Skeletal muscle satellite cell (primary cell): ENCODE data around the gene C1QL4.
"Not testable (repeated sequence)": the region's sequence is repeated elsewhere in the genome, so short reads cannot be mapped to it uniquely, and the experiment has no call there.

Experiments
- H3K27me3 ChIP-seq: 2 replicates; pipeline ENCODE4 v1.7.0; 2013; ENCODE audit warnings: low read length; ENCODE audit not compliant: control insufficient read depth, insufficient read depth
- H3K36me3 ChIP-seq: 2 replicates; pipeline ENCODE4 v1.7.0; 2013; ENCODE audit warnings: mild to moderate bottlenecking, control low read depth, low read length; ENCODE audit not compliant: insufficient read depth
- H3K4me1 ChIP-seq: 2 replicates; pipeline ENCODE4 v1.7.0; 2013; ENCODE audit warnings: low read length; ENCODE audit not compliant: control insufficient read depth, insufficient read depth
- H3K4me2 ChIP-seq: 2 replicates; pipeline ENCODE4 v1.7.0; 2013; ENCODE audit warnings: mild to moderate bottlenecking, low read length
- H3K4me3 ChIP-seq: 2 replicates; pipeline ENCODE4 v1.7.0; 2013; ENCODE audit warnings: low read length
- H3K9ac ChIP-seq: 2 replicates; pipeline ENCODE4 v1.7.0; 2013; ENCODE audit warnings: mild to moderate bottlenecking, low read depth, low read length, moderate library complexity
- H3K9me3 ChIP-seq: replicated peaks from 2 replicates; pipeline ENCODE4 v1.7.0; 2013; ENCODE audit warnings: mild to moderate bottlenecking, control low read depth, low read length

Gene C1QL4

DNA sequence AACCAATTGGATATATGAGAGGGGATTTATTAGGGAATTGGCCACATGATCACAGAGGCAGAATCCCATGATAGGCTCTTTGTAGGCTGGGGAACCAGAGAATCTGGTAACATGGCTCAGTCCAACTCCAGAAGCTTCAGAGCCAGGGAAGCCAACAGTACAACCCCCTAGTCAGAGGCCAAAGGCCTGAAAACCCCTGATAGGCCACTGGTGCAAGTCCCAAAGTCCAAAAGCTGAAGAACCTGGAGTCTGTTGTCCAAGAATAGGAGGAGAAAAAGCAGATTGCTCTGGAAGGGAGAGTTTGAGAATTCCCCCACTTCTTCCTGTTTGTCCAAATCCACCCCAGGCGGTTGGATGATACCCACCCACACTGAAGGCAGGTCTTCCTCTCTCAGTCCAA lies 22.2 kb downstream of the C1QL4 start:
- Histone ChIP-seq H3K4me1 (no peaks in the 10 kb centered on the region), H3K9ac (no peak overlapping the region), H3K4me2 (no peak overlapping the region), H3K9me3 (no peaks in the 10 kb centered on the region), H3K36me3 (no peaks in the 10 kb centered on the region), H3K27me3 (no peaks in the 10 kb centered on the region), H3K4me3 (no peak overlapping the region)

DNA sequence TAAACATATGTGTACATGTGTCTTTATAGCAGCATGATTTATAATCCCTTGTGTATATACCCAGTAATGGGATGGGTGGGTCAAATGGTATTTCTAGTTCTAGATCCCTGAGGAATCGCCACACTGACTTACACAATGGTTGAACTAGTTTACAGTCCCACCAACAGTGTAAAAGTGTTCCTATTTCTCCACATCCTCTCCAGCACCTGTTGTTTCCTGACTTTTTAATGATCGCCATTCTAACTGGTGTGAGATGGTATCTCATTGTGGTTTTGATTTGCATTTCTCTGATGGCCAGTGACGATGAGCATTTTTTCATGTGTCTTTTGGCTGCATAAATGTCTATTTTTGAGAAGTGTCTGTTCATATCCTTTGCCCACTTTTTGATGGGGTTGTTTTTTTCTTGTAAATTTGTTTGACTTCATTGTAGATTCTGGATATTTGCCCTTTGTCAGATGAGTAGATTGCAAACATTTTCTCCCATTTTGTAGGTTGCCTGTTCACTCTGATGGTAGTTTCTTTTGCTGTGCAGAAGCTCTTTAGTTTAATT lies 26.5 kb downstream of the C1QL4 start:
- peaks cover 19% of the 10 kb centered on the region for H3K27me3 ChIP-seq
- H3K4me2 ChIP-seq, H3K4me1 ChIP-seq, H3K4me3 ChIP-seq, H3K9me3 ChIP-seq, H3K9ac ChIP-seq, H3K36me3 ChIP-seq: not testable (repeated sequence)

DNA sequence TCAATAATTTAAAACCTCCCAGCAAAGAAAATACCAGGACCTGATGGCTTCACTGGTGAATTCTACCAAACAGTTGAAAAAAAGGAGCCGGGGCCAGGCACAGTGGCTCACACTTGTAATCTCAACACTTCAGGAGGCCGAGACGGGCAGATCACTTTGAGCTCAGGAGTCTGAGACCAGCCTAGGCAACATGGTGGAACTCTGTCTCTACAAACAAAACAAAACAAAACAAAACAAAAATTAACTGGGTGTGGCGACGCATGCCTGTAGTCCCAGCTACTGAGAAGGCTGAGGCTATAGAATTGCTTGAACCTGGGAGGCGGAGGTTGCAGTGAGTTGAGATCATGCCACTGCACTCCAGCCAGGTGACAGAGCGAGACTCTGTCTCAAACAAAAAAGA lies 27.6 kb downstream of the C1QL4 start:
- Histone ChIP-seq H3K9ac (no peak overlapping the region), H3K9me3 (no peaks in the 10 kb centered on the region), H3K27me3 (peaks cover 19% of the 10 kb centered on the region), H3K4me2 (no peak overlapping the region), H3K4me1 (no peaks in the 10 kb centered on the region), H3K36me3 (no peaks in the 10 kb centered on the region), H3K4me3 (no peak overlapping the region)

DNA sequence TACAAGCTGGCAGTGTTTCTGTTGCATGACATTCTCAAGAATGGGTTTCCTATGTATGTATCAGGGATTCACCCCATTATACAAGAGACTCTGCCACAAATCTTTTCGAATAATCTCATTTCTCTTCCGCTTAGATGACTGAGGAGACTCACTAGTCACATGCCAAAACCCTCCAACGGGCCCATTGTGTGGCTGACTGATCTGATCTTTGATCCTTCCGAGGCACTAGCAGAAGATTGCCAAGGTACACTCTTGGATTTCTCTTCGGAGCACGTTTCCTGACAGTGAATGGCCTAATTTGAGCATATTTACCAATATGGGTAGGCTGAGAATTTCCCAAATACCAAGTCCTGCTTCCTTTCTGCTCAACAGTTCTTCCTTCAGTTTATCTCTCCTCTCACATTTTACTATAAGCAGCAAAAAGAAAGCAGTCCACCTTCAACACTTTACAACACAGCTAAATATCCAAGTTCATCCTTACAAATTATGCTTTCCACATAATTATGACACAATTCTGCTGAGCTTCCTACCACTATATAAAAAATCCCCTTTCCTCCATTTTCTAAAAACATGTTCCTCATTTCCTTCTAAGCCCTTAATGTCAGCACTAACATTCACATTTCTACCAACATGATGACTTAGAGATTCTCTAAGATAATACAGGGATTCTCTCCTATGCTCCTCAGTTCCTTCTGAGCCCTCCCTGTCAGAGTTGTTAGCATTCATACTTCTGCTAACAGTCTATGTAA lies 31.1 kb downstream of the C1QL4 start:
- no peaks in the 10 kb centered on the region for H3K4me1 ChIP-seq
- H3K36me3 ChIP-seq: no peaks in the 10 kb centered on the region
- no peak overlapping the region for H3K9ac ChIP-seq
- no peak overlapping the region for H3K4me3 ChIP-seq
- no peak overlapping the region for H3K4me2 ChIP-seq
- H3K9me3 ChIP-seq: no peaks in the 10 kb centered on the region
- peaks cover 19% of the 10 kb centered on the region for H3K27me3 ChIP-seq

DNA sequence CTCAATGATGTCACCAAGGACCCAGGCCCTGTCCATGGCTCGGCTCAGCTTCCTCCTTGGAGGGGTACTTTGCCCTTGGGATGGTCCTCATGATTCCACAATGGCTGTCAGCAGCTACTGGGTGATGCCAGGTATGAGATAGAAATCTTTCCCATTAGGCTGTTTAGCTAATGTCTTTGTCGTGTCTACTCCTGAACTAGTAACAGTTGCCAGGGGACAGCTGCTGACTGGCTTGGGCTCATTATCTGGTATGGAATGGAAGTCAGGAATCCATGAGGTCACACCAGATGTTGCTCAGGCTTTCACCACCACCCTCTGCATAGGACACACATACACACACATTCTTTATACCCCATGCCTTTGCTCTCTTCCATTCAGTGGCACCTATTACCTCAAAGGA lies 32.8 kb downstream of the C1QL4 start:
- Histone ChIP-seq H3K9ac (no peak overlapping the region), H3K36me3 (no peaks in the 10 kb centered on the region), H3K9me3 (no peaks in the 10 kb centered on the region), H3K4me3 (no peak overlapping the region), H3K4me1 (no peaks in the 10 kb centered on the region), H3K27me3 (peaks cover 19% of the 10 kb centered on the region), H3K4me2 (no peak overlapping the region)

DNA sequence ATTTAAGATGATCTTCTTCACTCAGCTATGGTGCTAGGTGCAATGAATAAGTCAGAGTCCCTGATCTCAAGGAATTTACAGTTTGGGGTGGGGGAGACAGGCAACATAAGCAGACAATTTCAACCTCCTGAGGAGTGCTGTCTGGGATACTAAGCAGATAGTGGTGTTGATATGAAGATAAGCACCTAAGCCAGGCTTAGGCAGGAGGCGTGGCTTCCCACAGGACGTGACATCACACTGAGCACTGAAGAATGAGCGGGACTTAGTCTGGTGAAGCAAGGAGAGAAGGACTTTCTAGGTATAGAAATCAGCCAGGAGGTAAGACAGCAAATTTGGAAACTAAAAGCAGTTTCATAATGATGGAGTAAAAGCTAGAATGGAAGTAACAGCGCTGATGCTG lies 35.2 kb downstream of the C1QL4 start:
- Histone ChIP-seq H3K9ac (no peak overlapping the region), H3K27me3 (peaks cover 26% of the 10 kb centered on the region), H3K9me3 (no peaks in the 10 kb centered on the region), H3K4me3 (no peak overlapping the region), H3K4me2 (no peak overlapping the region), H3K4me1 (peaks cover 6% of the 10 kb centered on the region), H3K36me3 (no peaks in the 10 kb centered on the region)

DNA sequence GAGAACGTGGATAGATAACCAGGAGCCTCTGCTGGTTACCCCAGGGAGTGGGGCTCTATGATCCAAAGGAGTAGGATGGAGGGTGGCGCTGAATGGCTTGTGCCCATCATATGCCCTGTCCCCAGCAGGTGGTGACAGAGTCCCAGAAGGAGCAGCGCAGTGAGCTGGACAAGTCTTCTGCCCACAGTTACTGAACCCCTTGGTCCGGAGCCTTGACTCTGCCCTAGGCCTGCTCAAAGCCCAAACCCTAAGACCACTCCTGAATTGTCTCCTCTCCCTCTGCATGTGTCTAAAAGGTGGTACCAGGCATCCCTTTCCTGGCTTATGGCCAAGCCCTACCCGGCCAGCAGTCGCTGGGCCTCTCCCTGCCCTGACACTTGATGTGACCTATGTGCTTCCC lies 38.8 kb downstream of the C1QL4 start:
- H3K4me1 ChIP-seq: peaks cover 15% of the 10 kb centered on the region
- peaks cover 33% of the 10 kb centered on the region for H3K27me3 ChIP-seq
- no peaks in the 10 kb centered on the region for H3K9me3 ChIP-seq
- H3K4me2 ChIP-seq: no peak overlapping the region
- no peak overlapping the region for H3K9ac ChIP-seq
- H3K36me3 ChIP-seq: no peaks in the 10 kb centered on the region
- H3K4me3 ChIP-seq: no peak overlapping the region

DNA sequence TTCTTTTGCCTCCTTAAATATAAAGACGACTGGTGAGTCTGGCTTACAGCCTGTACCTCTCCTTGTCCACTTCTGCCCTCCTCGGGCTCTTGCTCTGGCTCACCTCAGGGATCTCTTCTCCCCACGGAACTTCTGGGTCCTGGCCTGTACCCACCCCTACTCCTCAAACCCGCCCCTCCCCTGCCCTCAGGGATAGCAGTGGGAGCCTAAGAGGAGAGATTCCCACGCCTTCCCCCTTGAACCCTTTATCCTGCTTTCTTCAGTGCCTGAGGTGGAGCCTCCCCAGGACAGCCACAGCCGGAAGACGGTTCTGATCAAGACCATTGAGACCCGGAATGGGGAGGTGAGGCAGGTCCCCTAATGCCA lies 39.3 kb downstream of the C1QL4 start:
- H3K4me3 ChIP-seq: no peak overlapping the region
- H3K4me1 ChIP-seq: peaks cover 18% of the 10 kb centered on the region
- H3K4me2 ChIP-seq: peak overlapping the region; percentile 74
- H3K27me3 ChIP-seq: peaks cover 33% of the 10 kb centered on the region
- H3K36me3 ChIP-seq: no peaks in the 10 kb centered on the region
- H3K9ac ChIP-seq: no peak overlapping the region
- H3K9me3 ChIP-seq: no peaks in the 10 kb centered on the region

DNA sequence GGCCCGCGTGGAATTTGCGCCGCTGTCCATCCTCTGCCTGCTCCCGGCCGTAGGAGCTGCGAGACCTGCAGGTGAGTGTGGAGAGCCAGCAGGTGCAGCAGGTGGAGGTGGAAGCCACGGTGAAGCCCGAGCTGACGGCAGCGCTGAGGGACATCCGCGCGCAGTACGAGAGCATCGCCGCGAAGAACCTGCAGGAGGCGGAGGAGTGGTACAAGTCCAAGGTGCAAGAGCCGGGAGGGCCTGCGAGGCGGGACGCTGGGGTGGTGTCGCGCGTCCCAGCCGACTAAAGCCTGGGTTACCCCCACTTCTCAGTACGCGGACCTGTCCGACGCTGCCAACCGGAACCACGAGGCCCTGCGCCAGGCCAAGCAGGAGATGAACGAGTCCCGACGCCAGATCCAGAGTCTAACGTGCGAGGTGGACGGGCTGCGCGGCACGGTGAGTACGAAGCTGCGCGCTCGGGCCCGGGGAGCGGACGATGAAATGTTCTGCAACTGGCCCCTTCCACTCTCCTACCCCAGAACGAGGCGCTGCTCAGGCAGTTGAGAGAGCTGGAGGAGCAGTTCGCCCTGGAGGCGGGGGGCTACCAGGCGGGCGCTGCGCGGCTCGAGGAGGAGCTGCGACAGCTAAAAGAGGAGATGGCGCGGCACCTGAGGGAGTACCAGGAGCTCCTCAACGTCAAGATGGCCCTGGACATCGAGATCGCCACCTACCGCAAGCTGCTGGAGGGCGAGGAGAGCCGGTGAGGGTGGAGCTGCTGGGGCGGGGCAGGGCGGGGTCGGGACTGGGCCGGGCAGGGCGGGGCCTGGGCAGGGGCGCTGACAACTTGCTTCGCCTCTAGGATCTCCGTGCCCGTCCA lies 39.9 kb downstream of the C1QL4 start:
- H3K9me3 ChIP-seq: no peaks in the 10 kb centered on the region
- peaks cover 33% of the 10 kb centered on the region for H3K27me3 ChIP-seq
- H3K4me1 ChIP-seq: peaks cover 18% of the 10 kb centered on the region
- no peak overlapping the region for H3K9ac ChIP-seq
- no peaks in the 10 kb centered on the region for H3K36me3 ChIP-seq
- peak overlapping the region; percentile 56 for H3K4me3 ChIP-seq
- peak overlapping the region; percentile 74 for H3K4me2 ChIP-seq

DNA sequence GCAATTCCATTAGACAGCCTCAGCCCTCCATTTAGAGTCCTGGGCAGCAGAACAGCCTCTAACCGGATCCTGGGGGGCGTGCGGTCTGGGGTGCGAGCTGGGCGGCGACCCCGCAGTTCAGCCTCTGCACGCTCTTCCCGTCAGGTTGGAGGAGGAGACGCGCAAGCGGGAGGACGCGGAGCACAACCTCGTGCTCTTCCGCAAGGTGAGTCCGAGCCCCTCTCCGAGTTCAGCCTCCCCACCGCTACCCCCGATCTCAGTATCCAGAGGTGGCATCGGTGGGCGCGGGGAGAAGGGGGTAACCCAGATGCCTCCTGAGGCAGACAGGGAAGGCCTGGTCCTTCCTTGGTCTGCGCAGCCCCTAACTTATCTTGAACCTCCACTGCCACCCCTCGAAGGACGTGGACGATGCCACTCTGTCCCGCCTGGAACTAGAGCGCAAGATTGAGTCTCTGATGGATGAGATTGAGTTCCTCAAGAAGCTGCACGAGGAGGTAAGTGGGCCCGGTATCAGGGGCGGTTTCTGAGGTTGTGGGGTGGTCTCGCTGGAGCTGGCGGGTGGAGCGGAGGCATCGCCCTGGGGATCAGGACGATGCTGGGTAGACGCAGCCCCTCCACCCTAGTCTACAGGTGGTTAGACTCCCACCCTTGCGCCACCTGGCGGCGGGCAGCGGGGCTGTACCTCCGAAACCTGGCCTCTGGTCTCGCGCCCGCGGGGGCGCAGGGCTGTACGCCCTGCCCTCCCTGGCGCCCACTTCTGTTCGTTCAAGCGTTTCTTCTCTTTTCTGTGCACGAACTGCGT lies 40.8 kb downstream of the C1QL4 start:
- H3K36me3 ChIP-seq: no peaks in the 10 kb centered on the region
- peak overlapping the region; percentile 74 for H3K4me2 ChIP-seq
- H3K27me3 ChIP-seq: peaks cover 33% of the 10 kb centered on the region
- no peaks in the 10 kb centered on the region for H3K9me3 ChIP-seq
- no peak overlapping the region for H3K4me3 ChIP-seq
- peaks cover 18% of the 10 kb centered on the region for H3K4me1 ChIP-seq
- H3K9ac ChIP-seq: no peak overlapping the region
